NCI-H2107 (cell line): ENCODE results near the gene GUCY2F.

Experiments
- DNase-seq: peaks from one replicate; lab custom pipeline; 2025; lab: John Stamatoyannopoulos, UW

The GUCY2F gene

DNA sequence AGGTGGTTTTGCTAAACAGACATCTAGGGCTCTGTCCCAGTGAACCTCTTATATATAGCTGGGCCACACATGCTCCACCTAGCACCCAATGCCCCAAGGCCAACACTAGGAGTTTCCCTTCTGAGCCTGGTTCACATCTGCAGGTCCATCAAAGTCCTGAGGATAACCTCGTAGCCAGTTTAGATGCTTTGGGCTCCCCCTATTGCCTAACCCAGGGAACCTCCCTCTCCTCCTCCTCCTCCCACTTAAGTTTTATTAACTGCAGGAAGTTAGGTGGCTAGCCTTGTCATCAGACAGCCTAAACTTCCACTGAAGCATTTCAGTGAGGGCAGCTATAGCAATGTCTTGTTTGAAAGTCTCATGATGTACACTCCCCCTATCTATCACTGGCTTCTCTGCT lies 88.0 kb downstream of the GUCY2F start:
- no peak for DNase-seq

DNA sequence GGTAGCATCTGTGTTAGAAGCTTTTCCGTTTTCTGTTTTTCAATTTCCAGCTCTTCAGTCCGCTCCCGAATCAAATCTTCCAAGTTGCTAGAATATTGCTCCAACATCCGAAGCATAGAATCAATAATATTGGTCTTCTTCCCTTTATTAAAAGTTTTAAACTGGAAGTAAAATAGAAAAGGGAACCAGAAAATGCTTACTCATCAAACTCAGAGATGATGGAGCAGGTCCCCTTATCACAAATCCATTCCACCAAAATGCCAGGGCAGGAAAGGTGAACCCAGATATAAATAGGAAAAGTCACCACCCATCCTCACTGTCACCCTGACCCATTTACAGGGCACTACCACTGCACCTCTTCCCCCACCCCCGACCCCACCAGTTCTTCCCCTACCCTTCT lies 89.0 kb downstream of the GUCY2F start:
- DNase-seq = no peak

GRCh38 chrX:109390556-109390955 lies 91.3 kb downstream of the GUCY2F start:
- DNase-seq = no peak

DNA sequence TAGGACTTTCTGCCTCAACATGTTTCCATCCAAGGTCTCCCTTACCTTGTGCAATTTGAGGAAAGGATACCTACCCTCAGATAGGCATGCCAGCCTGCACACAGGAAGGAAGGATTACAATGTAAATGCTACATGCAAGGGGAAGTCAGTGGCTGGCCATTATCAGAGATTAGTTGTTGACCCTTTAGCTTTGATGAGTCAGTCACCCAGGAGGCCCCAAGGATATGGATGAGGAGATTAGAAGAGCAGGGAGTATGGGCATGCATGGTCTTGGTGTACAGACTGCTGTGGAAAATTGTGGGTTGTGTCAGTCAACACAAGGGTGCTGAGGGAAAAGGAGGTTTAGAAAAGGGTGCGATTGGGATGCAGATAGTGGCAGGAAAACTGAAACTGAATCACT lies 92.0 kb downstream of the GUCY2F start:
- no peak for DNase-seq

- no peak for DNase-seq
Measured at GRCh38 chrX:109384699-109385098, 97.2 kb downstream of the GUCY2F start.

DNA sequence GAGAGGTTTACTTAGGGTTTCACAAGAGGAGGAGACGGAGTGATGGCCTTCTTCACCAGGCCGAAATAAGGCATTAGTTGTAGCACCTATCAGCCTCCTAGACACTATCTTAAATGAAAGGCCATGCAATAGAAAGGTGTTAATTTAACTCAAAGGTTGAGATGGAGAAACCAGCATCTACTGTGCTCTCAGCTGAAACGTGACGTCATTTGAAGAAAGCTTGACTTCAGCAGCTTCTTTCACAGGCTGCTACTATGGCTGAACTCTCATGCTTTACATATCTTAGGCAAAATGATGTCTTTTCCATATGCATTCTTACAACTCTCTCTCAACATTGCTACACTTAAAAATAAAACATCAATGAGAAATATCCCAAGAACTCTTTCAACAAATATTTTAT lies 99.6 kb downstream of the GUCY2F start:
- no peak for DNase-seq

GRCh38 chrX:109378281-109378680 lies 103.6 kb downstream of the GUCY2F start:
- no peak for DNase-seq

GRCh38 chrX:109374262-109374960 lies 107.5 kb downstream of the GUCY2F start:
- no peak for DNase-seq

DNA sequence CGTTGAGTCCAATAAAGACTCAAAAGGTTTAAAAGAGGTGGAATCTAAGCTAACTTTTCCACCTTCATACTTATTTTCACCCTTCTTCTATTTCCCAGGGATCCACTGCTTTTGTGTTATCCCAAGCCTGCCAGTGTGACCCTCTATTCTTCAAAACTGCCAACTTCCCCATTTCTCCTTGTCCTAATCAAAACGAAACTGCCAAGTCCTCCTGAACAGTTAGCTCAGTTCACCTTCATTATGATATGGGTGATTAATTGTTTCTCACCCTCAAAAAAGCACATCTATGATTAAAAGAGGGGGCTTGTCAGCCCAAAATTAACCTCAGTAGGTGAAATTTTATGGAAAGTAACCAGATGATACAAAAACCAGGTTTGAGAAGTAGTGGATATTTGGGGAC lies 108.4 kb downstream of the GUCY2F start:
- DNase-seq = no peak

GRCh38 chrX:109372716-109373115 lies 109.2 kb downstream of the GUCY2F start:
- no peak for DNase-seq

DNA sequence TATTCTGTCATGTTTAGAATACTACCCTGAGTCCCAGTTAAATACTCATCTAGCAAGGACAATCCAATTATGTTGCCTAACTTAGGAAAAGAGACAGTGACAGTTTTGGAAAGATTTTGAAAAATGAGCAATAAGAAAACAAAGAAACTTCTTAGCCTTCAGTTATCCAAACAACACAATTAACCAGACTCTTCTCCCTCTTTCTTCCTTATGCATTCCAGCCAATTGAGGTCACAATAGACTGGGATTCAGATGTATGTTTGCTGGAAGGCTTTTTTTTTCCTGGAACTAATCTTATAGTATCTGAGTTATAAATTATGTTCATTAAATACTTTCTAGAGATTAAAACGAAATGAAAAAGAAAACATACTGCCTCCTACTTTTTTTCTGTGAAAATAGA lies 109.6 kb downstream of the GUCY2F start:
- DNase-seq = no peak

DNA sequence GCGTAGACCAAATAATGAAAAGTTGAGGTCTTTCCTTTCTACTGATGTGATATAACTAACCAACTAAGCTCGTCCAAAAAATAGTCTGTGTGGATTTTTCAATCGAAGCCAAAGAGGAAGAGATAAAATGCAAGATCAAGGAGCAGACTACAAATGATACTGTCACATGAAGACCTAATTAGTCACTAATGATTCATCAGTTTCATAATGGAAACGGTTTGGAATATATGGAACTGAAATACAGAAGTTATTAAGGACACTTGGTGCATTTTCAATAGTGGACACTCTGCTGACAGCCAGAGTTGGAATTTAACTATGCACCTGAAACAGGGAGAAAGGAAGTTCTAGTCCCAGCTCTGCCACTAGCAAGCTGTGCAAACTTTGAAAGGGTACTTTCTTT lies 119.8 kb downstream of the GUCY2F start:
- DNase-seq = no peak

DNA sequence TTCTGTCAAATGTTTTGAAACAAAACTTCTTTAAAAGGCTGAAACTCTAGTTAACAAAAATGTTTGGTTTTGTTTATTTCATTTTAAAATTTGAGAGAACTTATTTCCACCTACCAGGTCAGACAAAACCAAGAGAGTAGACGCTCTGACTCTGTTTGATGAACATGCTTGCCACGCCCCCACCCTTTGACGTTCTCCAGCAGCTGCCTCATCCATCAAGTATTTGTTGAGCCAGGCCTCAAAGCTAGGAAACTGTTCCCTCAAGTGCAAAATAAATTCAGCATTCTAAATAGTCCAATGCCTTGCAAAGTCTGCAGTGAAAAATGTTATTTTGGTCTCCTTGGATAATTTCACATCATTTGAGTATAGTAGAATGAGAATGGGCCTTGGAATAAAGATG lies 121.6 kb downstream of the GUCY2F start:
- DNase-seq = no peak

DNA sequence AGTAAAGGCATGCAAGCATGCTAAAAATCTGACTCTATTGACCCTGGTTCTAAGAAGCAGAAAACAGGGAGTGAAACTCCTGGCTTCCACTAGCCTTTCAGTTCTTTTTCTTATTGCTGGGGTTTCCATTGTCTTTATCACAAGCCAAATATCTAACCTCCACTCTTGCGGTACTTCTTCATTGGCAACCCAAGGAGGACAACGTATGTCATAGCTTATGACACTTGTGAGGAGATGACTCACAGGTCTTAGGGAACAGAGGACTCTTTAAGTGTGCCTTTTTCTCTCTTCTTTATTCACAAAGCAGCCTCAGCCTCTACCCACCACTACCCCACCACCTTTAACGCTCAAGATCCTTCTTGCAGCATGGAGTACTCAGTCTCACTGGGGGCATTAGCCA lies 124.2 kb downstream of the GUCY2F start:
- no peak for DNase-seq

DNA sequence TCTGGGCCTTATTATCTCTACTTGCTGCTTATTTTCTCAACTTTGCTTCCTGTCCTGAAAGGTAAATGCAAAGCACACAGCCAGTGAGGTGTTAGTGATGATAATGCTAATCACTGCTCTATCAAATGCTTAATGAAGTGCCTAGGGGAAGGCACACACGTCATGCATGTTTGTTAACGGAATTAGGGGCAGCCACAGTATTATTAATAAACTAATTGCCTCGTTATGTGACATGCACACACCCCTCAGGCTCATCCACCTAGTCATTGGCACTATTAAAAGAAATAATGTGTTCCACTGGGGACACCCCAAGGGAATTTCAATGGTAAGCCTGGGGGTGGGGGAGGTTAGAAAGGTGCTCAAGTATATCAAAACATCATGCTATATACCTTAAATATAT lies 125.2 kb downstream of the GUCY2F start:
- DNase-seq = no peak

- no peak for DNase-seq
Measured at GRCh38 chrX:109352066-109352588, 129.8 kb downstream of the GUCY2F start.

DNA sequence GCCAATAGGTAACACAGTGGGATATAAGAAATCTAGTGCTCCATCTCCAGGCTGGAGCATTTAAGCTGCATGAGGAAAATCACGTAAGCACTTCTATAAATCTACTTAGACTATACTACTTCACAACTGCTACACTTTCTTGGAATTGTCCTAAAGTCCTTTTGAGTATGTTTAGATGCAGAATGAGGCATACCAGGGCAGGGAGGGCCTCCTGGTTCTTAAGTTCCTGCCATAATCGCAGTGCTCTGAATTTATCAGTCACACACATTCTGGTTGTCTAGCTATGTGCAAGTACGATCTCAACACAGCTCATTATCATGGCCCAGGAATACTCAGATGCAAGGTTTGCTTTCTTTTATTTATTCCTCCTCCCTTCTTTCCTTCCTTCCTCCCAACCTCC lies 130.3 kb downstream of the GUCY2F start:
- no peak for DNase-seq

DNA sequence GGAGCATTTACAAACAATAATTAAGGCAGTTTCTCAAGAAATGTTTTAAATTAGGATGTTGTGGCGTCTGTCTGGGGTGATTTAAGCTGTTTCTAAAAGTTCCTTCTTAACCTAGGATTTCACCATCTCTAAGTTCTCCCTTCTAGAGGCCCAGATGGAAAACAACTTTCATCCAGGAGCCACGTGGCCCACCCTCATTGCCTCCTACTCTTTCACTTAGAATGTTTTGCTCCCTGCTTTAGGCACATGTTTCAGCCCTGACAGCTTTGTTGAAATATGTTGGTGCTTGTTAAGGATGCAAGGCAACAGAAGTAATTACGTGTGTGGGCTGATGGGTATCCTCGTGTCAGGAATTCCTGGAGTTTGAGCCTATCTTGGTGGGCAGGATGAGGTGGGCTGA lies 131.3 kb downstream of the GUCY2F start:
- DNase-seq = no peak

GRCh38 chrX:109350051-109350450 lies 131.8 kb downstream of the GUCY2F start:
- DNase-seq = no peak

DNA sequence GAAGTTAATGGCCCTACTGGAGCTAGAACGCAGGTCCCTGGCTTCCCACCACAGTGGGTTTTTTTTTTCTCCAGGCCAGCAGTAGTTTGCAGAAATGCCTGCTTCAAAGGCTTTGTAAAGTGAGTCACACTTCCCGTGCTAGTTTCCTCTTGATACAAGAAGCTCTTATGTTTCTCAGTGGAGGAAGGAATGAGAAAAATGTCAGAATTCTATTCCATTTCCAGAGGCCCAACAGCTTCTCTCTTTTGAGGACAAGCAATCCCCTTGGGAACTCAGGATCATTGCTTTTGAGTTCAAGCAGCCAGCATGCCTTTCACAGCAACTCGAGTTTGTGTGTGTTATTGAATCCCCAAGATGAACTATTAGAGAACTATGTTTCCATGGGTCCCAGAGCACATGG lies 134.3 kb downstream of the GUCY2F start:
- DNase-seq = no peak

- DNase-seq = no peak
Measured at GRCh38 chrX:109346491-109346890, 135.4 kb downstream of the GUCY2F start.

GRCh38 chrX:109345856-109346255 lies 136.0 kb downstream of the GUCY2F start:
- no peak for DNase-seq

GRCh38 chrX:109344678-109345077 lies 137.2 kb downstream of the GUCY2F start:
- DNase-seq = no peak

DNA sequence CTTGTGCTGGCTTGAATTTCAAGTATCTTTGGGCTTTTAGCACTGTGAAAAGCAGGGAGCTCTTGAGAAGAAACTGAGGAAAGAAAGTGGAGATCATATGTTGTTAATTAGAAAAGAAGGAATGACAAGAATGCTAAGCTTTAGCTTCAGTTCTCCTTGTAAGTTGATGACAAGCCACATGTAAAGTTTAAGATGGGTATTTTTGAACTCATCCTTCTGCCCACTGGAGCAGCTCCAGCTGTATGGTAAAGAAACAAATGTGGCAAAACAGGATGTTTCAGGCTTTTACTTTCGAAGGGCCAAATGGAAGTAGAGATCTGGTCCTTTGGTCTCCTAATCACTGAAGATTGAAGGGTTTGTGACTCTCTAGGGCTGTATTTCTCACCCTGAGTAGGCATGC lies 137.8 kb downstream of the GUCY2F start:
- no peak for DNase-seq
